Heart left ventricle (tissue), 13 donors: ENCODE results near the gene ATP9A.

Experiments used
- CTCF ChIP-seq, 12 donors: fragments of 200-600 bp; sonication (generic) in 4 of 12; IDR thresholded peaks; one replicate each; pipeline versions ENCODE4 v1.5.0 to v1.8.0; 2018 to 2022; ENCODE audit warnings: antibody characterized with exemption in 12 of 12, mild to moderate bottlenecking in 5 of 12
- POLR2A ChIP-seq, 2 donors: fragments of 450-650 bp; IDR thresholded peaks; one replicate each; pipeline ENCODE4 v1.6.1; 2017; ENCODE audit warnings: antibody characterized with exemption in 2 of 2, mild to moderate bottlenecking in 2 of 2, moderate library complexity in 2 of 2
- donor health status: ischemic (EF 13 %, LVEDD 7.1; RV severe dilation, severe dysfunction).
- donor health status: DM: no; HTN: yes; CAD: no.
- donor health status: DM: no; HTN: no; CAD: no.
- donor health status: ischemic (EF 25% LVEDD 6.9; RV normal size, moderate dysfunction).
- donor health status: ischemic (EF 25% LVEDD 5.7; RV mildly dilated, moderate dysfunction).
- donor health status: ischemic (EF 35%, LVEDD 5.7; RV mildly dilated, moderate dysfunction).
- donor health status: nonischemic (EF 11% LVEDD 7.7; RV severe dilation, severe dysfunction).
- donor health status: DM: yes; HTN: yes; CAD: no.
- donor health status: PGD.
- donor health status: ischemic (EF 29% LVEDD 5.4; RV normal size, mild dysfunction).
- donor health status: nonischemic (EF 23%, LVEDD 6.1; RV moderate dilation, normal function).

- no peak for TF ChIP-seq CTCF (IDR thresholded peaks at IDR 0.05)
- TF ChIP-seq POLR2A (IDR thresholded peaks at IDR 0.05) = no peak
Observed at GRCh38 chr20:51583499-51583898, 184.7 kb downstream of the ATP9A start.
